OCI-LY1 (cell line): ENCODE data around the gene CAPRIN2.

Experiments
- H2AFZ ChIP-seq: fragments of 200-600 bp; sonication (generic), shearing (Covaris generic); 2 replicates; pipeline ENCODE4 v1.6.0; 2014; ENCODE audit warnings: antibody characterized with exemption, mild to moderate bottlenecking, low read length
- H3F3A ChIP-seq: fragments of 200-600 bp; sonication (generic), shearing (Covaris generic); 2 replicates; pipeline ENCODE4 v1.6.0; 2014; ENCODE audit warnings: mild to moderate bottlenecking, antibody characterized with exemption, low read length, moderate library complexity; ENCODE audit not compliant: insufficient read depth
- H3K27ac ChIP-seq: fragments of 200-600 bp; sonication (generic); 2 replicates; pipeline ENCODE4 v1.5.1; 2014; ENCODE audit warnings: low read length, mixed run types, mild to moderate bottlenecking, low read depth; ENCODE audit not compliant: poor library complexity, severe bottlenecking
- H3K27me3 ChIP-seq: fragments of 200-600 bp; sonication (generic); 2 replicates; pipeline ENCODE4 v1.6.0; 2014; ENCODE audit warnings: antibody characterized with exemption, mild to moderate bottlenecking, low read length, moderate library complexity; ENCODE audit not compliant: insufficient read depth
- H3K36me3 ChIP-seq: fragments of 200-600 bp; sonication (generic); 2 replicates; pipeline ENCODE4 v1.6.1; 2014; ENCODE audit warnings: mild to moderate bottlenecking, antibody characterized with exemption, low read length, moderate library complexity, mixed read lengths; ENCODE audit not compliant: insufficient read depth
- H3K4me1 ChIP-seq: fragments of 200-600 bp; sonication (generic); 2 replicates; pipeline ENCODE4 v1.5.1; 2014; ENCODE audit warnings: mild to moderate bottlenecking, low read length, moderate library complexity; ENCODE audit not compliant: insufficient read depth, severe bottlenecking
- H3K4me2 ChIP-seq: fragments of 200-600 bp; sonication (generic), shearing (Covaris generic); 2 replicates; pipeline ENCODE4 v1.6.1; 2014; ENCODE audit warnings: low read length
- H3K4me3 ChIP-seq: fragments of 200-600 bp; sonication (generic); 2 replicates; pipeline ENCODE4 v1.5.1; 2014; ENCODE audit warnings: low read length, low read depth, mild to moderate bottlenecking, mixed read lengths; ENCODE audit not compliant: poor library complexity, severe bottlenecking
- H3K79me2 ChIP-seq: fragments of 200-600 bp; shearing (Covaris generic); 2 replicates; pipeline ENCODE4 v1.6.1; 2016; ENCODE audit warnings: mixed run types, low read length, mixed read lengths; ENCODE audit not compliant: insufficient read depth
- H3K9ac ChIP-seq: fragments of 200-600 bp; sonication (generic), shearing (Covaris generic); 2 replicates; pipeline ENCODE4 v1.6.1; 2014; ENCODE audit warnings: mild to moderate bottlenecking, low read length, mixed read lengths
- H3K9me2 ChIP-seq: fragments of 200-600 bp; sonication (generic), shearing (Covaris generic); 2 replicates; pipeline ENCODE4 v1.6.1; 2014; ENCODE audit warnings: low read depth, mild to moderate bottlenecking, low read length, mixed read lengths
- H3K9me3 ChIP-seq: fragments of 200-600 bp; shearing (Covaris generic); 2 replicates; pipeline ENCODE4 v1.6.1; 2014; ENCODE audit warnings: low read length, mixed read lengths
- H4K20me1 ChIP-seq: fragments of 200-600 bp; sonication (generic), shearing (Covaris generic); 2 replicates; pipeline ENCODE4 v1.6.0; 2016; ENCODE audit warnings: mild to moderate bottlenecking, low read length; ENCODE audit not compliant: insufficient read depth
- CTCF ChIP-seq: fragments of 200-600 bp; sonication (generic), shearing (Covaris generic); IDR thresholded peaks from 2 replicates; pipeline ENCODE4 v1.5.1; 2017; ENCODE audit warnings: mild to moderate bottlenecking, antibody characterized with exemption, low read length, moderate library complexity, mixed read lengths
- EZH2 ChIP-seq: fragments of 200-600 bp; sonication (generic), shearing (Covaris generic); IDR thresholded peaks from 2 replicates; pipeline ENCODE4 v1.8.0; 2017; ENCODE audit warnings: borderline replicate concordance, mixed run types, mild to moderate bottlenecking, antibody characterized with exemption, low read length, moderate library complexity, mixed read lengths

The CAPRIN2 gene

GRCh38 chr12:30783946-30784345 lies 29.2 kb upstream of the CAPRIN2 start:
- Histone ChIP-seq H3K36me3 (no peaks in the 10 kb centered on the region; the same call in 1 of the 2 replicates), H3F3A (no peaks in the 10 kb centered on the region), H3K9me2 (no peaks in the 10 kb centered on the region), H3K9ac (no peak overlapping the region), H3K27ac (no peak overlapping the region), H3K9me3 (no peaks in the 10 kb centered on the region), H3K4me1 (no peaks in the 10 kb centered on the region), H3K4me2 (no peak overlapping the region), H3K27me3 (peaks cover 5% of the 10 kb centered on the region; the same call in 1 of the 2 replicates), H4K20me1 (no peaks in the 10 kb centered on the region), H2AFZ (no peak overlapping the region), H3K4me3 (no peak overlapping the region), H3K79me2 (no peaks in the 10 kb centered on the region)
- TF ChIP-seq CTCF (no peak), EZH2 (no peak)

GRCh38 chr12:30782316-30783173 lies 27.8 kb upstream of the CAPRIN2 start:
- TF ChIP-seq EZH2 (no peak), CTCF (no peak)
- no peak overlapping the region for H3K4me3 ChIP-seq
- H3K4me2 ChIP-seq = no peak overlapping the region
- H3K9me3 ChIP-seq = no peaks in the 10 kb centered on the region
- H4K20me1 ChIP-seq = no peaks in the 10 kb centered on the region
- H3K27me3 ChIP-seq = peaks cover 5% of the 10 kb centered on the region; the same call in 1 of the 2 replicates
- no peak overlapping the region for H3K27ac ChIP-seq
- H3K9me2 ChIP-seq = no peaks in the 10 kb centered on the region
- H3K79me2 ChIP-seq = no peaks in the 10 kb centered on the region
- no peaks in the 10 kb centered on the region for H3F3A ChIP-seq
- H3K4me1 ChIP-seq = no peaks in the 10 kb centered on the region
- no peak overlapping the region for H2AFZ ChIP-seq
- no peak overlapping the region for H3K9ac ChIP-seq
- no peaks in the 10 kb centered on the region; the same call in 1 of the 2 replicates for H3K36me3 ChIP-seq

GRCh38 chr12:30779578-30779977 lies 24.8 kb upstream of the CAPRIN2 start:
- TF ChIP-seq EZH2 (no peak), CTCF (no peak)
- no peaks in the 10 kb centered on the region for H3K79me2 ChIP-seq
- no peak overlapping the region for H3K4me2 ChIP-seq
- no peaks in the 10 kb centered on the region for H3F3A ChIP-seq
- H3K4me1 ChIP-seq = no peaks in the 10 kb centered on the region
- no peak overlapping the region for H3K4me3 ChIP-seq
- H3K9ac ChIP-seq = no peak overlapping the region
- H3K27me3 ChIP-seq = no peaks in the 10 kb centered on the region; the same call in 1 of the 2 replicates
- H3K9me2 ChIP-seq = no peaks in the 10 kb centered on the region
- H4K20me1 ChIP-seq = no peaks in the 10 kb centered on the region
- H3K27ac ChIP-seq = no peak overlapping the region
- no peaks in the 10 kb centered on the region for H3K36me3 ChIP-seq
- no peak overlapping the region for H2AFZ ChIP-seq
- H3K9me3 ChIP-seq = peaks cover 4% of the 10 kb centered on the region; the same call in 1 of the 2 replicates
